Measurements from ENCODE around the gene TJP2. TPM values are rescaled to one million over a fixed set of nuclear protein-coding genes. Genes with fewer than 3 reads are reported as not detected.

TJP2 gene
- total RNA-seq, 1 donor from 2014 or later = 6.0 TPM

- Mint-ChIP-seq H3K4me3 (ENCODE audit: unreplicated experiment) (no peak overlapping the region), H3K36me3 (ENCODE audit: unreplicated experiment) (no peaks in the 10 kb centered on the region), H3K9me3 (ENCODE audit: unreplicated experiment) (no peaks in the 10 kb centered on the region), H3K27ac (ENCODE audit: unreplicated experiment) (no peak overlapping the region), H3K27me3 (ENCODE audit: unreplicated experiment) (peaks cover 5% of the 10 kb centered on the region), H3K4me1 (ENCODE audit: low read depth, unreplicated experiment) (no peaks in the 10 kb centered on the region)
- TF ChIP-seq CTCF (IDR thresholded peaks at IDR 0.05; ENCODE audit: partially characterized antibody, unreplicated experiment) = no peak
- DNase-seq = no peak
Observed at GRCh38 chr9:69261636-69262035, 87.6 kb downstream of the TJP2 start.

- no peak overlapping the region for H3K27ac Mint-ChIP-seq (ENCODE audit: unreplicated experiment)
- DNase-seq = no peak
- peaks cover 3% of the 10 kb centered on the region for H3K9me3 Mint-ChIP-seq (ENCODE audit: unreplicated experiment)
- H3K4me1 Mint-ChIP-seq (ENCODE audit: low read depth, unreplicated experiment) = no peaks in the 10 kb centered on the region
- peaks cover 2% of the 10 kb centered on the region for H3K27me3 Mint-ChIP-seq (ENCODE audit: unreplicated experiment)
- H3K4me3 Mint-ChIP-seq (ENCODE audit: unreplicated experiment) = no peak overlapping the region
- H3K36me3 Mint-ChIP-seq (ENCODE audit: unreplicated experiment) = peaks cover 6% of the 10 kb centered on the region
- TF ChIP-seq CTCF (IDR thresholded peaks at IDR 0.05; ENCODE audit: partially characterized antibody, unreplicated experiment) = no peak
Observed at GRCh38 chr9:69264526-69264925, 90.4 kb downstream of the TJP2 start.

- peaks cover 3% of the 10 kb centered on the region for H3K9me3 Mint-ChIP-seq (ENCODE audit: unreplicated experiment)
- no peak for DNase-seq
- H3K36me3 Mint-ChIP-seq (ENCODE audit: unreplicated experiment) = peaks cover 6% of the 10 kb centered on the region
- no peak overlapping the region for H3K4me3 Mint-ChIP-seq (ENCODE audit: unreplicated experiment)
- H3K27me3 Mint-ChIP-seq (ENCODE audit: unreplicated experiment) = peaks cover 2% of the 10 kb centered on the region
- H3K4me1 Mint-ChIP-seq (ENCODE audit: low read depth, unreplicated experiment) = no peaks in the 10 kb centered on the region
- no peak for TF ChIP-seq CTCF (IDR thresholded peaks at IDR 0.05; ENCODE audit: partially characterized antibody, unreplicated experiment)
- H3K27ac Mint-ChIP-seq (ENCODE audit: unreplicated experiment) = no peak overlapping the region
Observed at GRCh38 chr9:69265891-69266290, 91.8 kb downstream of the TJP2 start.

- TF ChIP-seq CTCF (IDR thresholded peaks at IDR 0.05; ENCODE audit: partially characterized antibody, unreplicated experiment) = no peak
- H3K9me3 Mint-ChIP-seq (ENCODE audit: unreplicated experiment) = peaks cover 3% of the 10 kb centered on the region
- no peak overlapping the region for H3K4me3 Mint-ChIP-seq (ENCODE audit: unreplicated experiment)
- no peaks in the 10 kb centered on the region for H3K4me1 Mint-ChIP-seq (ENCODE audit: low read depth, unreplicated experiment)
- DNase-seq = no peak
- H3K36me3 Mint-ChIP-seq (ENCODE audit: unreplicated experiment) = peaks cover 16% of the 10 kb centered on the region
- no peaks in the 10 kb centered on the region for H3K27me3 Mint-ChIP-seq (ENCODE audit: unreplicated experiment)
- H3K27ac Mint-ChIP-seq (ENCODE audit: unreplicated experiment) = no peak overlapping the region
Observed at GRCh38 chr9:69272212-69272611, 98.1 kb downstream of the TJP2 start.

GRCh38 chr9:69273161-69273560 lies 99.1 kb downstream of the TJP2 start:
- Mint-ChIP-seq H3K27ac (ENCODE audit: unreplicated experiment) (no peak overlapping the region), H3K4me3 (ENCODE audit: unreplicated experiment) (no peak overlapping the region), H3K27me3 (ENCODE audit: unreplicated experiment) (no peaks in the 10 kb centered on the region), H3K4me1 (ENCODE audit: low read depth, unreplicated experiment) (no peaks in the 10 kb centered on the region), H3K9me3 (ENCODE audit: unreplicated experiment) (peaks cover 3% of the 10 kb centered on the region), H3K36me3 (ENCODE audit: unreplicated experiment) (peaks cover 16% of the 10 kb centered on the region)
- no peak for TF ChIP-seq CTCF (IDR thresholded peaks at IDR 0.05; ENCODE audit: partially characterized antibody, unreplicated experiment)
- DNase-seq = no peak
